NCI-H2081 (cell line): ENCODE results near the gene PIGBOS1.
"Not testable (repeated sequence)": the region's sequence is repeated elsewhere in the genome, so short reads cannot be mapped to it uniquely, and the experiment has no call there.

ENCODE experiments used
- DNase-seq, 2 experiments: peaks; one replicate each; lab custom pipeline; 2025; lab: John Stamatoyannopoulos, UW

Gene PIGBOS1

GRCh38 chr15:55290528-55291057 is 28.3 kb downstream of the PIGBOS1 start:
- peak; percentile 64 to 77 for DNase-seq

DNA sequence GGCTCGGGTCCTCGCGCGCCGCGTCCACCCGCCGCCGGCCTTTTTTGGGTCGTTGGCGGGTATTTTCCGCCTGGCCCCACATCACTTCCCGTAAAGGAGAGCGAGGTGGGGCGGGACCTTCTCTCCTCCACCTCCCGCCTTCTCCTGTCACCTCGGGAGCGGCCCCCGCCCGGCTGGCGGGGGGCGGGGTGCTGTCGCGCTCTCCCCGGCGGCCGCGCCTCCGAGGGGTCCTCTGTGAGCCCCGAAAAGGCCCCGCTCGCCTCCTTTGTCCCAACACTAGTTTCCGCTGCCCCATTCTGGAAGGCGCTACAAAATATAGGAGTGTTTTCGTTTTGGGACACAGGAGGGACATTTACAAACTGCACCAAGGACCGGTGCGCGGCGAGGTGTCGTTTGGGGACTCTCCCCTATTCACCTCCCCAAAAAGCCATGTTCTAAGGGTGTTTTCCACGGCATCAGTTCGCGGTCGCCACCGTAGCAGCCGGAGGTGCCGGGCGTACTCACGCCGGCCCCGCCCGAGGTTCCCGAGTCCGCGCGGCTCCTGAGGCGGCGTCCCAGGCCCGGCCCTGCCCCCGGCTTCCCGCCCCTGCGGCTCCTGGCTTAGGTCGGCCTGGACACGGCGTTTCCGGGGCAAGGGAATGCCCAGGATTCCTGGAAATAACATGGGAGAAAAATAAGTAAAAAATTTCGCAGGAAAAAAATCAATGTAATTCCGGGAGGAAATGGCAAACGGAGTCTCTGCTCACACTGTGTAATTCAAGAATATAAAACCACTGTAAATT is 29.0 kb downstream of the PIGBOS1 start, which contains the start of gene RAB27A:
RAB27A (minus strand) TSS at position 68 of the 782 bp plus-strand sequence. CDS start 54,879 bp downstream, outside the sequence.
- peak; percentile 41 to 59 for DNase-seq

DNA sequence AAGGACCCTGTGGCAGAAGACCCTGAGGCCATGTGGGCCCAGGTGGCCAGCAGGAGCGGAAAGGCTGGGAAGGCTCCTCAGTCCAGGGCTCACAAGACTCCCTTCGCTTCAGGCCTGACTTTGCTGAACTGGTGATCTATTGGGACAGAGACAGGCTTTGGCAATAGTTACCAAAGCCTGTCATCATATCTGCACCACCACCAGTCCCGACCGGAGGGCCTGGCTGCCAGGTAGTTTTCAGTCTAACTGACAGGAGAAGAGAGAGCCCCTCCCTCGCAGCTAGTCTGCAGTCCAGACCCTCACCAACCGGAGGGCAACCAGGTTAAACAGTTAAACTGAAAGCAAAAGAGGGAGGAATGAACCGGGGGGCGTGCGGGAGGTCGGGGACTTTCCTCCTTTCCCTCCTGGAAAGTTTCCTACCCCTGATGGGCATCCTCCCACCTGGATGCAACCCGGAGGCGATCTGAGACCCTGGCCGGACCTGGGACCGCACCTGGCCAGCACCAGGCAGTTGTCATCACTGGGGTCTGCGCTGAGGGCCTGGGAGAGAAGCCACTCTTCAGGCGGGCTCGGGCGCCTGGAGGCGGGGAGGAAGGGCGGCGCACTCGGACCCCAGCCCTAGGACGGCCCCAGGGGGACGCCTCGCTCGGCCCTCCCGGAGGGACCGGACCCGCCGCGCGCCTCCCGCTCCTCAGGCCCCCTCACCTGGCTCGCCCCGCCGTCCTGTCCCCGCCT is 29.7 kb downstream of the PIGBOS1 start:
- DNase-seq = no peak

DNA sequence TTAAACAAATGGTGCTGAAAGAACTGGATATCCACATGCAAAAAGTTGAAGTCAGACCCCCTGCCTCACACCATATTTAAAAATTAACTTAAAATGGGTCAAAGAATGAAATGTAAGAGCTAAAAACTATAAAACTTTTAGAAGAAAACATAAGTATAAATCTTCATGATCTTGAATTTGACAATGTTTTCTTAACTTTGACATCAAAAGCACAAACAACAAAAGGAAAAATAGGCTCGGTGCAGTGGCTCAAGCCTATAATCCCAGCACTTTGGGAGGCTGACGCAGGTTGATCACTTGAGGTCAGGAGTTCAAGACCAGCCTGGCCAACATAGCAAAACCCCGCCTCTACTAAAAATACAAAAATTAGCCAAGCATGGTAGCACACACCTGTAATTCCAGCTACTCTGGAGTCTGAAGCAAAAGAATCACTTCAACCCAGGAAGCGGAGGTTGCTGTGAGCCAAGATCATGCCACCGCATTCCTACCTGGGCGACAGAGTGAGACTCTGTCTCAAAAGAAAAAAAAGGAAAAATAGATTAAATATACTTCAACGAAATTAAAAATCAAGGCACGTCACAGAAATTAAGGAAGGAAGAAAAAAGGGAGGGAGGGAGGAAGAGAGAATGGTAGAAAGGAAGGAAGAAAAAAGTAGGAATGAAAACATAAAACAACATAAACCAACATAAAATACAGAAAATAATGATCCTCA is 30.8 kb downstream of the PIGBOS1 start:
- DNase-seq = no peak

DNA sequence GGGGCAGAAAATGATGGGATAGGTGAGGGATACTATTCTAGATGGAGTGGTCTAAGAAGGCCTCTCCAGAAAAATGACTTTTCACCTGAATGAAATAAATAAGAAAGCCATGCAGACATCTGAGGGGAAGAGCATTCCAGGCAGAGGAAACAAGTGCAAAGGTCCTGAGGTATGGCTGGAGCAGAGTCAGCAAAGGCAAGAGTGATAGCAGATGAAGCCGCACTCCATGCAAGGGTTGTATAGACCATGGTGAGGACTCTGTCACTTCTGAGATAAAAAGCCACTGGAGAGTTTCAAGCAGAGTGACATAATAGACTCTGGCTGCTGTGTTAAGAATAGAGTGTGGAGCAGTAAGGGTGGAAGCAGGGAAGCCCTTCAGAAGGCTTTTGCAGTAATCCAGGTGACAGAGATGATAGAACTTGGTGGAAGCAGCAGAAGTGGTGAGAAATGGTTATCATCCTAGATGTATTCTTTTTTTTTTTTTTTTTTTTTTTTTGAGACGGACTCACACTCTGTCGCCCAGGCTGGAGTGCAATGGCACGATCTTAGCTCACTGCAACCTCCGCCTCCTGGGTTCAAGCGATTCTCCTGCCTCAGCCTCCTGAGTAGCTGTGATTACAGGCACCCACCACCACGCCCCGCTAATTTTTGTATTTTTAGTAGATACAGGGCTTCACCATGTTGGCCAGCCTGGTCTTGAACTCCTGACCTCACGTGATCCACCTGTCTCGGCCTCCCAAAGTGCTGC is 32.3 kb downstream of the PIGBOS1 start:
- DNase-seq = not testable (repeated sequence)

GRCh38 chr15:55284426-55284825 is 34.5 kb downstream of the PIGBOS1 start:
- no peak for DNase-seq

GRCh38 chr15:55283379-55284147 is 35.4 kb downstream of the PIGBOS1 start:
- DNase-seq = no peak

GRCh38 chr15:55282284-55282833 is 36.6 kb downstream of the PIGBOS1 start:
- no peak for DNase-seq

- DNase-seq = no peak
Measured at GRCh38 chr15:55281517-55282228, 37.2 kb downstream of the PIGBOS1 start.

DNA sequence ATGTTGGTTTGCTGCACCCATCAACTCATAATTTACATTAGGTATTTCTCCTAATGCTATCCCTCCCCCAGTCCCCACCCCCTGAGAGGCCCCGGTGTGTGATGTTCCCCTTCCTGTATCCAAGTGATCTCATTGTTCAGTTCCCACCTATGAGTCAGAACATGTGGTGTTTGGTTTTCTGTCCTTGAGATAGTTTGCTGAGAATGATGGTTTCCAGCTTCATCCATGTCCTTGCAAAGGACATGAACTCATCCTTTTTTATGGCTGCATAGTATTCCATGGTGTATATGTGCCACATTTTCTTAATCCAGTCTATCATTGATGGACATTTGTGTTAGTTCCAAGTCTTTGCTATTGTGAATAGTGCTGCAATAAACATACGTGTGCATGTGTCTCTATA is 38.3 kb downstream of the PIGBOS1 start:
- DNase-seq = not testable (repeated sequence)

- no peak for DNase-seq
Measured at GRCh38 chr15:55279746-55280351, 39.1 kb downstream of the PIGBOS1 start.

- DNase-seq = no peak
Measured at GRCh38 chr15:55279100-55279745, 39.7 kb downstream of the PIGBOS1 start.

- DNase-seq = no peak
Measured at GRCh38 chr15:55277715-55278114, 41.2 kb downstream of the PIGBOS1 start.

- DNase-seq = no peak
Measured at GRCh38 chr15:55277116-55277564, 41.8 kb downstream of the PIGBOS1 start.

DNA sequence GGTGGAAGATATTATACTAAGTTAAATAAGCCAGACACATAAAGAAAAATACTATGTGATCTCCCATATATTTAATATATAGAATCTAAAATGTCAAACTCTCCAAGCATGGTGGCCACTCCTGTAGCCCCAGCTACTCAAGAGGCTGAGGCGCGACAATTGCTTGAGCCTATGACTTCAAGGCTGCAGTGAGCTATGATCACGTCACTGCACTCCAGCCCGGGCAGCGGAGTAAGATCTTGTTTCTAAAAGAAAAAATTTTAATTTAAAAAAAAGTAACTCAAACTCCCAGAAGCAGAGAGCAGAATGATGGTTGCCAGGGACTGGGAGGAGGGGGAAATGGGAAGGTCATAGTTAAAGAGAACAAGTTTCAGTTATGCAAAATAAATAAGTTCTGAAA is 42.6 kb downstream of the PIGBOS1 start:
- no peak for DNase-seq

- DNase-seq = no peak
Measured at GRCh38 chr15:55270291-55270690, 48.6 kb downstream of the PIGBOS1 start.

DNA sequence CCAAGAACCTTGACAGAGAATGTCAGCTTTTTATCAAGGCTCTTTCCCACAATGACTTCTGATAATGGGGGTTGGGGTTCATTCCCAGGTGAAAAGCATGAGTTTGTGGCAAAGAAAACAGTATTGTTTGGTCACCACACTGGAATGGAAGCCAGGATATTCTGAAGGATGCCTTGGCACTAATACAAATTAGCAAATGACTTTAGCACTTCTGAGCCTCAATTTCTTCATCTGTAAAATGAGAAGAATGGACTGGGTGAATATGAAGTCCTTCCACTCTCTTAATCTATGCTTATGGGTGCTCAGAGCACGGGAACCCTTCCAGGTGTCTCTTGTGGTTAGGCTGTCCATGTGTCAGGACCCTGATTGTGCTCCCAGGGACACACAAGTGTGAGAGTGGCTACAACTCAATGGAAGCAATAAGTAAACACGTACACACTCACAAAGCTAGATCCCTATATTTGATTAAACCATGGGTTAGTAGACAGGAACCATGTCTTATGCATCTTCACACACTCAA is 50.7 kb downstream of the PIGBOS1 start:
- DNase-seq = no peak

GRCh38 chr15:55267401-55268175 is 51.3 kb downstream of the PIGBOS1 start:
- DNase-seq = no peak
